GM12872 (cell line): ENCODE data around the gene SPACA7.

Source experiments
- TF ChIP-seq, protein P1 (sequence below): IDR thresholded peaks from 3 replicates; pipeline ENCODE4 v1.5.1; 2011; ENCODE audit warnings: low read depth, mild to moderate bottlenecking, low read length, moderate library complexity; ENCODE audit not compliant: insufficient read depth

Gene SPACA7

DNA sequence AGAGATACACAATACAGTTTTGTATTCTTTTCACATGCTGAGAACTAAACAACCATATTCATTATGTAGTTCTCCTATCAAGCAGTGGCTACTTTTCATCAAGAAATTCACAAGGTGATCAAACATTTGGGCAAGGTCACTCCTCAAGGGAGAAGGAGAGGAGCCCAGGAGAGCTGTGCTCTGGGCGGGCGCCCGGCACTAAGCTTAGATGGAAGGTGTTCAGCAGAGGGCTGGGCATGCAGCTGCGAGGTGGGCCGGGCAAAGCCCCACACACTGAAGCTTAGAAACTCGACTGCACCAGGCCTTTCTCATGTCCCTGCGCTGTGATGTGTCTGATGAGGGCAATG, 30.4 kb upstream of the SPACA7 start:
- TF ChIP-seq, protein P1, sequence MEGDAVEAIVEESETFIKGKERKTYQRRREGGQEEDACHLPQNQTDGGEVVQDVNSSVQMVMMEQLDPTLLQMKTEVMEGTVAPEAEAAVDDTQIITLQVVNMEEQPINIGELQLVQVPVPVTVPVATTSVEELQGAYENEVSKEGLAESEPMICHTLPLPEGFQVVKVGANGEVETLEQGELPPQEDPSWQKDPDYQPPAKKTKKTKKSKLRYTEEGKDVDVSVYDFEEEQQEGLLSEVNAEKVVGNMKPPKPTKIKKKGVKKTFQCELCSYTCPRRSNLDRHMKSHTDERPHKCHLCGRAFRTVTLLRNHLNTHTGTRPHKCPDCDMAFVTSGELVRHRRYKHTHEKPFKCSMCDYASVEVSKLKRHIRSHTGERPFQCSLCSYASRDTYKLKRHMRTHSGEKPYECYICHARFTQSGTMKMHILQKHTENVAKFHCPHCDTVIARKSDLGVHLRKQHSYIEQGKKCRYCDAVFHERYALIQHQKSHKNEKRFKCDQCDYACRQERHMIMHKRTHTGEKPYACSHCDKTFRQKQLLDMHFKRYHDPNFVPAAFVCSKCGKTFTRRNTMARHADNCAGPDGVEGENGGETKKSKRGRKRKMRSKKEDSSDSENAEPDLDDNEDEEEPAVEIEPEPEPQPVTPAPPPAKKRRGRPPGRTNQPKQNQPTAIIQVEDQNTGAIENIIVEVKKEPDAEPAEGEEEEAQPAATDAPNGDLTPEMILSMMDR, result no peak

DNA sequence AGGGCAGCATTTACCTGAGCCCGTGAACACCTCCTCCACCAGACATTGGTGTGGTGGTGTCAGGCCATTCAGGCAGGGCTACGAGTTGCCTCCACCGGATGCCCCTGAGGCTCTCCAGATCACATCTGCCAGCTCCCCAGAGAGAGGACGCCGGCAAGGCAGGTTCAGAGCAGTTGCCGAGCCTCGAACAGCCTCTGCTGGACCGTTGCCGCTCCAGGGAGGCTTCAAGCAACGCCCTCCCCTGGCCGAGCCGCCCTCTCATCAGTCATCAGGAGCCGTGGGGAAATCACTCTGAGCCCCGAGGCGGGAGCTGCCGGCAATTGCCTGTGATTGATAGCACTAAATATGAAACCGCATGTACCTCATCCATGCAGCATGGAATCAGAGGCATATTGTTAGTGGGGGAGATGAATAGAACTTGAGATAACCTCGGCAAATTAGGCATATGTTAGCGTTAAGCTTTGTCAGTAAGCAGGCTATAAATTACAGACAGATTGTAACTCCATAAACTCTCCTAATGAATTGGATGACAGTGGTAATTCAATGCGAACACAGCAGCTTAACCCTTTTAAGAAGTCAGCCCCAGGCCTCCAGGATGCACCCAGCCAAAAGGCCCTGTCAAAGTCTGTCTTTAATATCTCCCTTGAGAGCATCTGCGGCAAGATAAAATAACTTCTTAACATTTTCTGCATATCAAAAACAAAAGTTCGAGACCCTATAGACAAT, 29.8 kb upstream of the SPACA7 start:
- TF ChIP-seq, protein P1, result no peak

- TF ChIP-seq, protein P1, result no peak
Observed at GRCh38 chr13:112346899-112347229, 29.3 kb upstream of the SPACA7 start.

GRCh38 chr13:112347986-112348385, 28.2 kb upstream of the SPACA7 start:
- TF ChIP-seq, protein P1, result no peak

- TF ChIP-seq, protein P1, result no peak
Observed at GRCh38 chr13:112348642-112349345, 27.4 kb upstream of the SPACA7 start.

DNA sequence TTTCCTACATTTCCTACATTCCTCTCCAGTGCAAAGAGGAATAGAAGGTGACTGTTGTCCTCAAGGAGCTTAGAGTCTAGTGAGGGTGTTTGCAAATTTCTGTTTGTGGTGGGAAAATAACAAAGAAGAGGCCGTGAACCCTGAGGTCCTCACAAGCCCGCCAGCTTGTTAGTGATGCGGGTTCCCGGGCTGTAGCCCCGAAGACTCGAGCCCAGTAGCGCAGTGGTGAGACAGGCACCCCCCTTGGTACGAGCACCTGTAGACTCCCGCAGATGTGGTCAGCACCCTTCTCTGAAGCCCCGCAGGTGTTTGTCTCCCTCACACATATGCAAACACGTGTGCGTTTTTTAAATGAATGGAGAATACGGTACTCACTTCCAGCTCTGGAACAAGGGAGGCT, 26.5 kb upstream of the SPACA7 start:
- TF ChIP-seq, protein P1, result no peak

DNA sequence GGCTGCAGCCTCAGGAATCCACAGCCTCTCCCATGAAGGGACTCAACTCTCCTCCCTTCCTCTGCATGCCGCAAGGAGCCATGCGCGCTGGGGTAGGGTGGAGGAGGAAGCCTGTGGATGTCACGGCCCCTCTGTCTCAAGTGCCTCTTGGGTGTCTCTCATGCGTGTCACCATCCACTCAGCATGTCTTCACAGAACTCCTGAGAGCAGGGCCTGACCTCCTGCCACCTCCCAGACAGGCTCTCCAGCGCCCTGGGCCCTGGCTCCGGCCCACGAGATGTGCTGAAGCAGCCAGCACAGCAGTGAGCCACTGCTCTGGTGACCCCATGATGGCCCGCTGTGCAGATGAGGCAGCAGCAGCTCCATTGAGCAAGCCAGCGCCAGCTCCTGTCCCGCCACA, 25.9 kb upstream of the SPACA7 start:
- TF ChIP-seq, protein P1, result no peak
